Muscle of leg (tissue), 11 donors: ENCODE results near the gene RNF150. TPM values are rescaled to one million over a fixed set of nuclear protein-coding genes. Genes with fewer than 3 reads are reported as not detected.
A peak's percentile ranks its signal among the peaks of the same experiment; 100 is the strongest.

ENCODE experiments used
- DNase-seq: peaks from one replicate; pipeline ENCODE4 v3.0.0; 2013
- H3K27ac ChIP-seq: one replicate; pipeline ENCODE4 v1.5.1; 2013; ENCODE audit warnings: mild to moderate bottlenecking, low read length, control low read depth
- H3K27me3 ChIP-seq: one replicate; pipeline ENCODE4 v1.6.1; 2013; ENCODE audit warnings: low read length; ENCODE audit not compliant: control insufficient read depth, insufficient read depth
- H3K36me3 ChIP-seq: one replicate; pipeline ENCODE4 v1.6.1; 2013; ENCODE audit warnings: low read length; ENCODE audit not compliant: control insufficient read depth, insufficient read depth
- H3K4me1 ChIP-seq: one replicate; pipeline ENCODE4 v1.6.1; 2013; ENCODE audit warnings: low read length; ENCODE audit not compliant: control insufficient read depth, insufficient read depth
- H3K4me3 ChIP-seq: one replicate; pipeline ENCODE4 v1.5.1; 2013; ENCODE audit warnings: low read length, control low read depth
- H3K9me3 ChIP-seq: replicated peaks from 2 replicates; pipeline ENCODE4 v1.6.1; 2013; ENCODE audit warnings: low read depth, low read length; ENCODE audit not compliant: control insufficient read depth
- WGBS: methylation state at CpG from one replicate; pipeline ENCODE4 v1.1.5; 2013; ENCODE audit warnings: missing lambda C conversion rate; ENCODE audit not compliant: insufficient coverage; 5-methylcytosine and 5-hydroxymethylcytosine counted together
- polyA plus RNA-seq, 8 donors: library from polyadenylated mRNA; unstranded; fragments of 120-200 nt; gene quantifications; one replicate each; pipeline versions ENCODE4 v1.2.1 to v1.2.3, GENCODE V29; 2013; ENCODE audit warnings: inconsistent platforms in 1 of 8, low replicate concordance in 1 of 8; ENCODE audit not compliant: insufficient read length in 8 of 8, insufficient read depth in 1 of 8
- total RNA-seq: library from RNA; stranded (reverse); fragments of 120-200 nt; gene quantifications from one replicate; pipeline ENCODE4 v1.2.4, GENCODE V29; 2013

The RNF150 gene
- total and polyA plus RNA-seq, 9 donors, result 21.0 to 44.6 (median 33.8) TPM

- DNase-seq, result no peak
- H3K36me3 ChIP-seq, result no peaks in the 10 kb centered on the region
- no CpG with 5 or more reads among the region's 1 CpG for WGBS
- H3K27me3 ChIP-seq, result no peaks in the 10 kb centered on the region
- H3K4me1 ChIP-seq, result peaks cover 16% of the 10 kb centered on the region
- H3K9me3 ChIP-seq, result peaks cover 7% of the 10 kb centered on the region
- no peak overlapping the region for H3K4me3 ChIP-seq
- H3K27ac ChIP-seq, result peak overlapping the region; percentile 57
Measured at GRCh38 chr4:140875746-140876452, 257.4 kb downstream of the RNF150 start.

GRCh38 chr4:140874056-140874455, 259.2 kb downstream of the RNF150 start:
- DNase-seq, result no peak
- H3K4me1 ChIP-seq, result peaks cover 19% of the 10 kb centered on the region
- H3K4me3 ChIP-seq, result no peak overlapping the region
- peaks cover 3% of the 10 kb centered on the region for H3K9me3 ChIP-seq
- H3K36me3 ChIP-seq, result no peaks in the 10 kb centered on the region
- no peaks in the 10 kb centered on the region for H3K27me3 ChIP-seq
- no peak overlapping the region for H3K27ac ChIP-seq
- WGBS, result no CpG with 5 or more reads among the region's 1 CpG

- no peak overlapping the region for H3K4me3 ChIP-seq
- H3K4me1 ChIP-seq, result peaks cover 25% of the 10 kb centered on the region
- peak; percentile 83 for DNase-seq
- H3K27me3 ChIP-seq, result no peaks in the 10 kb centered on the region
- no CpG with 5 or more reads among the region's 1 CpG for WGBS
- no peak overlapping the region for H3K27ac ChIP-seq
- no peaks in the 10 kb centered on the region for H3K9me3 ChIP-seq
- peaks cover 6% of the 10 kb centered on the region for H3K36me3 ChIP-seq
Measured at GRCh38 chr4:140871368-140871767, 261.9 kb downstream of the RNF150 start.

- Histone ChIP-seq H3K4me3 (no peak overlapping the region), H3K36me3 (peaks cover 8% of the 10 kb centered on the region), H3K27me3 (no peaks in the 10 kb centered on the region), H3K4me1 (peaks cover 23% of the 10 kb centered on the region), H3K9me3 (no peaks in the 10 kb centered on the region), H3K27ac (no peak overlapping the region)
- no peak for DNase-seq
- 80% methylated on average over 1 of the region's 5 CpGs for WGBS
Measured at GRCh38 chr4:140870427-140870826, 262.8 kb downstream of the RNF150 start.

DNA sequence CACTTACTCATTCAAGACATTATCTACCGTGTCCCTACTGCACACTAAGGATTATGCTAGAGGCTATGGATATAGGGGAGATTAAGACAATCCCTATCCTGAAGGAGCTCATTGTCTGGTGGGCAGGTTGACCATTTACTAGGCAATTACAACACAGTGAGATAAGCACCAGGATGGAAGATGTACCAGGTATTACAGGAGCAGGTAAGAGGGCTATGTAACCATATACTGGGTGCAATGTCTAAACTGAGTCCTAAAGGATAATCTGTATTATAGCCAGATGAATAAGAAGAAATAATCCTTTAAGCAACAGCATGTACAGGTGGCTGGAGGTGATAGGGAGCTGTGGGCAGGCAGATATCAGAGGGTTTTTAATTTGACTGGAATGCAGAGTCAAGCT, 263.8 kb downstream of the RNF150 start:
- DNase-seq, result no peak
- H3K9me3 ChIP-seq, result no peaks in the 10 kb centered on the region
- no peak overlapping the region for H3K27ac ChIP-seq
- H3K4me3 ChIP-seq, result no peak overlapping the region
- no CpG with 5 or more reads among the region's 1 CpG for WGBS
- H3K36me3 ChIP-seq, result peaks cover 13% of the 10 kb centered on the region
- H3K4me1 ChIP-seq, result peaks cover 19% of the 10 kb centered on the region
- no peaks in the 10 kb centered on the region for H3K27me3 ChIP-seq

- DNase-seq, result no peak
- H3K4me3 ChIP-seq, result no peak overlapping the region
- H3K9me3 ChIP-seq, result no peaks in the 10 kb centered on the region
- no peak overlapping the region for H3K27ac ChIP-seq
- H3K4me1 ChIP-seq, result peaks cover 19% of the 10 kb centered on the region
- no peaks in the 10 kb centered on the region for H3K27me3 ChIP-seq
- 100% methylated on average over 2 of the region's 3 CpGs for WGBS
- peaks cover 13% of the 10 kb centered on the region for H3K36me3 ChIP-seq
Measured at GRCh38 chr4:140867356-140867755, 265.9 kb downstream of the RNF150 start.

- DNase-seq, result no peak
- H3K4me3 ChIP-seq, result no peak overlapping the region
- no CpG with 5 or more reads among the region's 5 CpGs for WGBS
- H3K4me1 ChIP-seq, result peaks cover 18% of the 10 kb centered on the region
- no peaks in the 10 kb centered on the region for H3K27me3 ChIP-seq
- H3K36me3 ChIP-seq, result peaks cover 13% of the 10 kb centered on the region
- no peaks in the 10 kb centered on the region for H3K9me3 ChIP-seq
- H3K27ac ChIP-seq, result no peak overlapping the region
Measured at GRCh38 chr4:140866492-140867005, 266.7 kb downstream of the RNF150 start.

GRCh38 chr4:140865253-140866217, 267.7 kb downstream of the RNF150 start:
- no CpG with 5 or more reads among the region's 7 CpGs for WGBS
- H3K27ac ChIP-seq, result no peak overlapping the region
- peaks cover 16% of the 10 kb centered on the region for H3K4me1 ChIP-seq
- no peaks in the 10 kb centered on the region for H3K27me3 ChIP-seq
- H3K9me3 ChIP-seq, result no peaks in the 10 kb centered on the region
- H3K36me3 ChIP-seq, result peaks cover 13% of the 10 kb centered on the region
- H3K4me3 ChIP-seq, result no peak overlapping the region
- peak; percentile 63 for DNase-seq

DNA sequence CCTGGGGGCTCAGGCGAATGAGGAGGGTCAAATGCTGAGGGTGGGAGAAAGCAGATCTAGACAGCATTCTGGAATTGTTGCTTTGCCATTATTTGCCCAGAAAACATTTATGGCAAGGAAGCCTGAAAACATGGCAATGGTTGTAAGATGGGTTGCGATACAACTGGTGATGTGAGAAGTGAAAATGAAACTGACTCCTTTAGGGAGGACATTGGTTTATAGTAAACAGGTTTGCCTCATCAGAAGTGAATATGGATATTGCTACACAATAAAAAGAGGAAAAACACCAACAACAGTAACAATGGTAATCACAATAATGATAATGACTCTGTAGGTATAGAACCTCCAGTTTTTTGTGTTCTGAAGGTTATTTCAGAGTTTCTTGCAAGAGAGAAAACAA, 270.1 kb downstream of the RNF150 start:
- no peak for DNase-seq

GRCh38 chr4:140862177-140862442, 271.2 kb downstream of the RNF150 start:
- DNase-seq, result no peak
- Histone ChIP-seq H3K36me3 (peaks cover 9% of the 10 kb centered on the region), H3K9me3 (no peaks in the 10 kb centered on the region), H3K4me3 (no peak overlapping the region), H3K4me1 (peaks cover 12% of the 10 kb centered on the region), H3K27me3 (no peaks in the 10 kb centered on the region), H3K27ac (no peak overlapping the region)
- 44% methylated on average over 2 of the region's 4 CpGs for WGBS

More for the DNA sequence above, 270.1 kb downstream of the RNF150 start:
- WGBS, result 100% methylated on average over 1 of the region's 2 CpGs
- Histone ChIP-seq H3K36me3 (peaks cover 13% of the 10 kb centered on the region), H3K4me3 (no peak overlapping the region), H3K27ac (no peak overlapping the region), H3K9me3 (no peaks in the 10 kb centered on the region), H3K27me3 (no peaks in the 10 kb centered on the region), H3K4me1 (peaks cover 16% of the 10 kb centered on the region)
